GM23338 (cell line): ENCODE measurements around the gene PIK3CB. TPM values are rescaled to one million over a fixed set of nuclear protein-coding genes. Genes with fewer than 3 reads are reported as not detected.

Experiments
- ATAC-seq: fragments of 200-7000 bp; cut with Tn5 transposase; 3 replicates; pipeline ENCODE4 v1.9.1; 2020
- DNase-seq: peaks from one replicate; pipeline ENCODE4 v3.0.0-alpha.2; 2015; ENCODE audit warnings: low spot score
- H2AFZ ChIP-seq: fragments of 200-600 bp; sonication (generic); 2 replicates; pipeline ENCODE4 v1.8.0; 2016; ENCODE audit warnings: antibody characterized with exemption, mild to moderate bottlenecking, moderate library complexity
- H3F3A ChIP-seq: fragments of 200-600 bp; sonication (generic); replicated peaks from 2 replicates; pipeline ENCODE4 v1.8.0; 2017; ENCODE audit warnings: antibody characterized with exemption, mixed run types, low read depth
- H3K27ac ChIP-seq: fragments of 200-600 bp; sonication (generic); 2 replicates; pipeline ENCODE4 v1.6.1; 2016; ENCODE audit warnings: low read depth
- H3K27me3 ChIP-seq: fragments of 200-600 bp; sonication (generic); 2 replicates; pipeline ENCODE4 v1.8.0; 2016; ENCODE audit warnings: mild to moderate bottlenecking, mixed run types, moderate library complexity; ENCODE audit not compliant: insufficient read depth
- H3K36me3 ChIP-seq: fragments of 200-600 bp; sonication (generic); 2 replicates; pipeline ENCODE4 v1.8.0; 2016; ENCODE audit warnings: mild to moderate bottlenecking; ENCODE audit not compliant: insufficient read depth
- H3K4me1 ChIP-seq: fragments of 200-600 bp; sonication (generic); 2 replicates; pipeline ENCODE4 v1.8.0; 2016; ENCODE audit warnings: mild to moderate bottlenecking, moderate library complexity; ENCODE audit not compliant: insufficient read depth
- H3K4me2 ChIP-seq: fragments of 200-600 bp; sonication (generic); 2 replicates; pipeline ENCODE4 v1.7.1; 2017; ENCODE audit warnings: mixed run types
- H3K4me3 ChIP-seq: fragments of 200-600 bp; sonication (generic); 2 replicates; pipeline ENCODE4 v1.6.1; 2016; ENCODE audit warnings: mixed run types
- H3K79me2 ChIP-seq: fragments of 200-600 bp; sonication (generic); replicated peaks from 2 replicates; pipeline ENCODE4 v1.8.0; 2017; ENCODE audit warnings: mild to moderate bottlenecking; ENCODE audit not compliant: insufficient read depth
- H3K9me2 ChIP-seq: fragments of 200-600 bp; sonication (generic); 2 replicates; pipeline ENCODE4 v1.8.0; 2017; ENCODE audit not compliant: insufficient read depth
- H4K20me1 ChIP-seq: fragments of 200-600 bp; sonication (generic); replicated peaks from 2 replicates; pipeline ENCODE4 v1.8.0; 2017; ENCODE audit warnings: mild to moderate bottlenecking; ENCODE audit not compliant: insufficient read depth
- H3K27ac Mint-ChIP-seq: 2 replicates; pipeline ENCODE4 v1.8.0; 2020; ENCODE audit warnings: inconsistent platforms, mild to moderate bottlenecking, moderate library complexity, mixed read lengths
- H3K27me3 Mint-ChIP-seq: 3 replicates; pipeline ENCODE4 v1.8.0; 2022; ENCODE audit warnings: low read depth, mild to moderate bottlenecking, moderate library complexity, mixed read lengths, inconsistent platforms; ENCODE audit not compliant: insufficient read depth, poor library complexity
- H3K36me3 Mint-ChIP-seq: 3 replicates; pipeline ENCODE4 v1.8.0; 2021; ENCODE audit warnings: low read depth, mild to moderate bottlenecking, inconsistent platforms, moderate library complexity, mixed read lengths
- H3K4me1 Mint-ChIP-seq: 3 replicates; pipeline ENCODE4 v1.8.0; 2020; ENCODE audit warnings: mild to moderate bottlenecking, inconsistent platforms, mixed read lengths
- H3K4me3 Mint-ChIP-seq: 3 replicates; pipeline ENCODE4 v1.8.0; 2021; ENCODE audit warnings: moderate library complexity, mild to moderate bottlenecking, inconsistent platforms, mixed read lengths
- H3K9me3 Mint-ChIP-seq: 3 replicates; pipeline ENCODE4 v1.8.0; 2020; ENCODE audit warnings: moderate library complexity, mild to moderate bottlenecking, inconsistent platforms, mixed read lengths
- EZH2 ChIP-seq: fragments of 200-600 bp; sonication (generic); IDR thresholded peaks from one replicate; pipeline ENCODE4 v1.8.0; 2017; ENCODE audit warnings: antibody characterized with exemption, mild to moderate bottlenecking, low read depth; ENCODE audit not compliant: unreplicated experiment
- EZH2phosphoT487 ChIP-seq: fragments of 200-600 bp; sonication (generic); IDR thresholded peaks from one replicate; pipeline ENCODE4 v1.8.1; 2018; ENCODE audit warnings: antibody characterized with exemption; ENCODE audit not compliant: unreplicated experiment
- JUNB ChIP-seq: IDR thresholded peaks from one replicate; pipeline ENCODE4 v1.6.1; 2016; ENCODE audit warnings: antibody characterized with exemption; ENCODE audit not compliant: unreplicated experiment
- POLR2AphosphoS5 ChIP-seq: IDR thresholded peaks from 2 replicates; pipeline ENCODE4 v1.6.1; 2016; ENCODE audit warnings: antibody characterized with exemption, low read depth
- ZNF114 ChIP-seq: fragments of 250-450 bp; sonication (Bioruptor Pico); IDR thresholded peaks from 2 replicates; pipeline ENCODE4 v1.5.0; 2020; ENCODE audit warnings: mild to moderate bottlenecking, moderate library complexity
- ZNF331 ChIP-seq: fragments of 250-450 bp; sonication (Bioruptor Pico); IDR thresholded peaks from 2 replicates; pipeline ENCODE4 v1.5.0; 2020; ENCODE audit warnings: low read depth, mild to moderate bottlenecking, moderate library complexity
- polyA plus RNA-seq: library from polyadenylated mRNA; unstranded; fragments of >200 nt; fragmentation: Nextera tagmentation; extraction: Ambion mirVana; gene quantifications from 2 replicates; pipeline ENCODE4 v1.2.1, GENCODE V29; 2016
- total RNA-seq: library from RNA; depleted of rRNA; stranded (reverse); fragments of >200 nt; shearing (Covaris generic); gene quantifications from 2 replicates; pipeline ENCODE4 v1.2.3, GENCODE V29; 2014
- TF ChIP-seq, protein P1 (sequence below), 2 experiments: fragments of 200-600 bp in 1 of 2; sonication (generic) in 1 of 2; conservative IDR thresholded peaks; 2 replicates each; pipeline versions ENCODE4 v1.5.1 to v1.6.1; 2016 to 2017; ENCODE audit warnings: antibody characterized with exemption in 2 of 2, low read depth in 2 of 2, mild to moderate bottlenecking in 2 of 2, moderate library complexity in 1 of 2
- TF ChIP-seq, protein P2 (sequence below): fragments of 250-450 bp; sonication (Bioruptor Pico); IDR thresholded peaks from 2 replicates; pipeline ENCODE4 v1.5.0; 2020; ENCODE audit warnings: mild to moderate bottlenecking, moderate library complexity

Gene PIK3CB
- total and polyA plus RNA-seq, 2 experiments from 2014 or later: 13.3 to 32.4 TPM

DNA sequence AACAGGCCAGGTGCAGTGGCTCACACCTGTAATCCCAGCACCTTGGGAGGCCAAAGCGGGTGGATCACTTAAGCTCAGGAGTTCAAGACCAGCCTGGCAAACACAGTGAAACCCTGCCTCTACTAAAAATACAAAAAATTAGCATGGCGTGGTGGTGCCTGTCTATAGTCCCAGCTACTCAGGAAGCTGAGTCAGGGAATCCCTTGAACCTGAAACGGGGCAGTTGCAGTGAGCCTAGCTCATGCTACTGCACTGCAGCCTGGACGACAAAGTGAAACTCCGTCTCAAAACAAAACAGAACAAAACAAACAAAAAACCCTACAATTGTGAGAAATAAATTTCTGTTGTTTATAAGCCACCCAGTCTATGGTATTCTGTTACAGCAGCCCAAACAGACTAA, 94.7 kb downstream of the PIK3CB start (continued):
- TF ChIP-seq ZNF114 (CRISPR knock-in tag) (no peak), EZH2phosphoT487 (no peak), JUNB (no peak), POLR2AphosphoS5 (no peak)
- TF ChIP-seq, protein P1, sequence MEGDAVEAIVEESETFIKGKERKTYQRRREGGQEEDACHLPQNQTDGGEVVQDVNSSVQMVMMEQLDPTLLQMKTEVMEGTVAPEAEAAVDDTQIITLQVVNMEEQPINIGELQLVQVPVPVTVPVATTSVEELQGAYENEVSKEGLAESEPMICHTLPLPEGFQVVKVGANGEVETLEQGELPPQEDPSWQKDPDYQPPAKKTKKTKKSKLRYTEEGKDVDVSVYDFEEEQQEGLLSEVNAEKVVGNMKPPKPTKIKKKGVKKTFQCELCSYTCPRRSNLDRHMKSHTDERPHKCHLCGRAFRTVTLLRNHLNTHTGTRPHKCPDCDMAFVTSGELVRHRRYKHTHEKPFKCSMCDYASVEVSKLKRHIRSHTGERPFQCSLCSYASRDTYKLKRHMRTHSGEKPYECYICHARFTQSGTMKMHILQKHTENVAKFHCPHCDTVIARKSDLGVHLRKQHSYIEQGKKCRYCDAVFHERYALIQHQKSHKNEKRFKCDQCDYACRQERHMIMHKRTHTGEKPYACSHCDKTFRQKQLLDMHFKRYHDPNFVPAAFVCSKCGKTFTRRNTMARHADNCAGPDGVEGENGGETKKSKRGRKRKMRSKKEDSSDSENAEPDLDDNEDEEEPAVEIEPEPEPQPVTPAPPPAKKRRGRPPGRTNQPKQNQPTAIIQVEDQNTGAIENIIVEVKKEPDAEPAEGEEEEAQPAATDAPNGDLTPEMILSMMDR (conservative IDR thresholded peaks at IDR 0.05; ENCODE audit: low read depth in 2 of 2): no peak

DNA sequence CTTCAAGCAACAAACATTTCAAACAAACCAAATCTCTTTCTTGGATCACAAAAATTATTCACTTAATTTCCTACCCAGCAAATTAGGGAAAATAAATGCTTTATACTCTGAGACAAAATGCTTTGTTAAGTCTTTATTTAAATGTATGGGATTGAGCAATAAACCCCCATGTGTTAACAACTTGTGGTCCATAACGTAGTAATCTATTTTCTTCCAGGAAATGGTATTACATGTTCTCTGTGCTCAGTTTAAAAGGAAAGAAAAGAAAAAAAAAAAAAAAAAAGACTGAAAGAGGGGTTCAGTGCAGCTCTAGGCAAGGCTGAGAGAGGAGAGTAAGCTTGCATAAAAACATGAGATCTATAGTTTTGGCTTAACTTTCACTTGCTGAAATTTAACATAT, 102.3 kb downstream of the PIK3CB start:
- H3K27me3 Mint-ChIP-seq: peaks cover 2% of the 10 kb centered on the region
- Histone ChIP-seq H3K4me1 (no peaks in the 10 kb centered on the region), H3K36me3 (no peaks in the 10 kb centered on the region), H3K27me3 (no peaks in the 10 kb centered on the region), H3K9me2 (no peaks in the 10 kb centered on the region), H3K4me2 (no peak overlapping the region), H3K27ac (no peak overlapping the region), H4K20me1 (no peaks in the 10 kb centered on the region), H3F3A (no peaks in the 10 kb centered on the region), H3K79me2 (no peaks in the 10 kb centered on the region), H2AFZ (no peak overlapping the region), H3K4me3 (no peak overlapping the region)
- no peak overlapping the region for H3K4me3 Mint-ChIP-seq
- no peaks in the 10 kb centered on the region for H3K9me3 Mint-ChIP-seq
- H3K36me3 Mint-ChIP-seq: peaks cover 12% of the 10 kb centered on the region
- TF ChIP-seq, protein P2, sequence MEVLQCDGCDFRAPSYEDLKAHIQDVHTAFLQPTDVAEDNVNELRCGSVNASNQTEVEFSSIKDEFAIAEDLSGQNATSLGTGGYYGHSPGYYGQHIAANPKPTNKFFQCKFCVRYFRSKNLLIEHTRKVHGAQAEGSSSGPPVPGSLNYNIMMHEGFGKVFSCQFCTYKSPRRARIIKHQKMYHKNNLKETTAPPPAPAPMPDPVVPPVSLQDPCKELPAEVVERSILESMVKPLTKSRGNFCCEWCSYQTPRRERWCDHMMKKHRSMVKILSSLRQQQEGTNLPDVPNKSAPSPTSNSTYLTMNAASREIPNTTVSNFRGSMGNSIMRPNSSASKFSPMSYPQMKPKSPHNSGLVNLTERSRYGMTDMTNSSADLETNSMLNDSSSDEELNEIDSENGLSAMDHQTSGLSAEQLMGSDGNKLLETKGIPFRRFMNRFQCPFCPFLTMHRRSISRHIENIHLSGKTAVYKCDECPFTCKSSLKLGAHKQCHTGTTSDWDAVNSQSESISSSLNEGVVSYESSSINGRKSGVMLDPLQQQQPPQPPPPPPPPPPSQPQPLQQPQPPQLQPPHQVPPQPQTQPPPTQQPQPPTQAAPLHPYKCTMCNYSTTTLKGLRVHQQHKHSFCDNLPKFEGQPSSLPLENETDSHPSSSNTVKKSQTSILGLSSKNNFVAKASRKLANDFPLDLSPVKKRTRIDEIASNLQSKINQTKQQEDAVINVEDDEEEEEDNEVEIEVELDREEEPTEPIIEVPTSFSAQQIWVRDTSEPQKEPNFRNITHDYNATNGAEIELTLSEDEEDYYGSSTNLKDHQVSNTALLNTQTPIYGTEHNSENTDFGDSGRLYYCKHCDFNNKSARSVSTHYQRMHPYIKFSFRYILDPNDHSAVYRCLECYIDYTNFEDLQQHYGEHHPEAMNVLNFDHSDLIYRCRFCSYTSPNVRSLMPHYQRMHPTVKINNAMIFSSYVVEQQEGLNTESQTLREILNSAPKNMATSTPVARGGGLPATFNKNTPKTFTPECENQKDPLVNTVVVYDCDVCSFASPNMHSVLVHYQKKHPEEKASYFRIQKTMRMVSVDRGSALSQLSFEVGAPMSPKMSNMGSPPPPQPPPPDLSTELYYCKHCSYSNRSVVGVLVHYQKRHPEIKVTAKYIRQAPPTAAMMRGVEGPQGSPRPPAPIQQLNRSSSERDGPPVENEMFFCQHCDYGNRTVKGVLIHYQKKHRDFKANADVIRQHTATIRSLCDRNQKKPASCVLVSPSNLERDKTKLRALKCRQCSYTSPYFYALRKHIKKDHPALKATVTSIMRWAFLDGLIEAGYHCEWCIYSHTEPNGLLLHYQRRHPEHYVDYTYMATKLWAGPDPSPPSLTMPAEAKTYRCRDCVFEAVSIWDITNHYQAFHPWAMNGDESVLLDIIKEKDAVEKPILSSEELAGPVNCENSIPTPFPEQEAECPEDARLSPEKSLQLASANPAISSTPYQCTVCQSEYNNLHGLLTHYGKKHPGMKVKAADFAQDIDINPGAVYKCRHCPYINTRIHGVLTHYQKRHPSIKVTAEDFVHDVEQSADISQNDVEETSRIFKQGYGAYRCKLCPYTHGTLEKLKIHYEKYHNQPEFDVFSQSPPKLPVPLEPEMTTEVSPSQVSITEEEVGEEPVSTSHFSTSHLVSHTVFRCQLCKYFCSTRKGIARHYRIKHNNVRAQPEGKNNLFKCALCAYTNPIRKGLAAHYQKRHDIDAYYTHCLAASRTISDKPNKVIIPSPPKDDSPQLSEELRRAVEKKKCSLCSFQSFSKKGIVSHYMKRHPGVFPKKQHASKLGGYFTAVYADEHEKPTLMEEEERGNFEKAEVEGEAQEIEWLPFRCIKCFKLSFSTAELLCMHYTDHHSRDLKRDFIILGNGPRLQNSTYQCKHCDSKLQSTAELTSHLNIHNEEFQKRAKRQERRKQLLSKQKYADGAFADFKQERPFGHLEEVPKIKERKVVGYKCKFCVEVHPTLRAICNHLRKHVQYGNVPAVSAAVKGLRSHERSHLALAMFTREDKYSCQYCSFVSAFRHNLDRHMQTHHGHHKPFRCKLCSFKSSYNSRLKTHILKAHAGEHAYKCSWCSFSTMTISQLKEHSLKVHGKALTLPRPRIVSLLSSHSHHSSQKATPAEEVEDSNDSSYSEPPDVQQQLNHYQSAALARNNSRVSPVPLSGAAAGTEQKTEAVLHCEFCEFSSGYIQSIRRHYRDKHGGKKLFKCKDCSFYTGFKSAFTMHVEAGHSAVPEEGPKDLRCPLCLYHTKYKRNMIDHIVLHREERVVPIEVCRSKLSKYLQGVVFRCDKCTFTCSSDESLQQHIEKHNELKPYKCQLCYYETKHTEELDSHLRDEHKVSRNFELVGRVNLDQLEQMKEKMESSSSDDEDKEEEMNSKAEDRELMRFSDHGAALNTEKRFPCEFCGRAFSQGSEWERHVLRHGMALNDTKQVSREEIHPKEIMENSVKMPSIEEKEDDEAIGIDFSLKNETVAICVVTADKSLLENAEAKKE (CRISPR knock-in tag): no peak
- TF ChIP-seq ZNF331 (no peak), EZH2 (no peak)
- H3K4me1 Mint-ChIP-seq: no peaks in the 10 kb centered on the region
- no peak for ATAC-seq
- DNase-seq: no peak
- H3K27ac Mint-ChIP-seq: no peak overlapping the region
